ENCODE measurements around the gene KCNAB1.

GRCh38 chr3:156519758-156520162, 399.4 kb downstream of the KCNAB1 start:
- TF ChIP-seq CTCF (IDR thresholded peaks at IDR 0.05; ENCODE audit: low read length) = no peak
- no peak for TF ChIP-seq EZH2 (IDR thresholded peaks at IDR 0.05; ENCODE audit: borderline replicate concordance, low read length)
